Renal cortex interstitium (tissue), 11 donors: ENCODE data around the gene GUSB. TPM values are rescaled to one million over a fixed set of nuclear protein-coding genes. Genes with fewer than 3 reads are reported as not detected.
"Not testable (repeated sequence)": the region's sequence is repeated elsewhere in the genome, so short reads cannot be mapped to it uniquely, and the experiment has no call there.

ENCODE experiments used
- DNase-seq, 11 donors: peaks; one replicate each; pipeline ENCODE4 v3.0.0-alpha.2; 2013; ENCODE audit warnings: low read depth in 9 of 11, low spot score in 4 of 11; ENCODE audit errors: extremely low read depth in 1 of 11
- polyA plus RNA-seq, 3 donors: library from polyadenylated mRNA; unstranded; fragments of 120-200 nt; gene quantifications; one replicate each; pipeline ENCODE4 v1.2.1, GENCODE V29; 2013; ENCODE audit not compliant: insufficient read length in 3 of 3

Gene GUSB
- polyA plus RNA-seq, 3 donors, result 75.3 to 81.7 (median 77.7) TPM

DNA sequence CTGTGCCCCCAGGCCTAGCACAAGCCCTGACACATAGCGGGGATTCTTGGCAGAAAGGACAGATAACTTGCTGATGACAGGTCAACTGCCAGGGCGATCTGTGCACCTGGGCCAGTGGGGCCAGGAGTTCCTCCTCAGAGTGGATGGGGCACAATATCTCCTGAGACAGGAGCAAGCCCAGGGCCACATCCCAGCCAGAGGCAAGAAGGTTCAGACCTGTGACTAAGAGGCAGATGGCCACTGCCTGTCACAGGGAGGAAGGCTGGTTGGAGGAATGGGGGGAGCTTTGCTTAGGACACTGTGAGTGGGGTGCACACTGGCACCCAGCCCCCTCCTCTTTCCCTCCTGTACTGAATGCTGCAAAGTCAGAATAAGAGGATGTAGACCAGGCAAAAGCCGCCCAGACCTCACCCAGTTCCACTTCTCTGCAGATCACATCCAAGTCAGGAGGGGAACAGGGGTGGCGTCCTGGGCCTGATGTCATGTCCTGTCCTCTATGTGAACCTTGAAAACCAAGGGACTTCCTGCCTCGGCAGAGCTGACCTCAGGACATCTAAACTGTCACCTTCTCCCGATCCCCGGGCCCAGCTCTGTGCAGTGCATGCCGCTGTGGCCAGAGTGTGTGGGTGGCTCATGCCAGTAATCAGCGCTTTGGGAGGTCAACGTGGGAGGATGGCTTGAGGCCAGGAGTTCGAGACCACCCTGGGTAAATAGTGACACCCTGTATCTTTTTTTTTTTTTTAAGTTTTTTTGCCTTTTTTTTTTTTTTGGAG lies 1.3 kb downstream of the GUSB start:
- peak in 1 of 11 donors; percentile 24 for DNase-seq

DNA sequence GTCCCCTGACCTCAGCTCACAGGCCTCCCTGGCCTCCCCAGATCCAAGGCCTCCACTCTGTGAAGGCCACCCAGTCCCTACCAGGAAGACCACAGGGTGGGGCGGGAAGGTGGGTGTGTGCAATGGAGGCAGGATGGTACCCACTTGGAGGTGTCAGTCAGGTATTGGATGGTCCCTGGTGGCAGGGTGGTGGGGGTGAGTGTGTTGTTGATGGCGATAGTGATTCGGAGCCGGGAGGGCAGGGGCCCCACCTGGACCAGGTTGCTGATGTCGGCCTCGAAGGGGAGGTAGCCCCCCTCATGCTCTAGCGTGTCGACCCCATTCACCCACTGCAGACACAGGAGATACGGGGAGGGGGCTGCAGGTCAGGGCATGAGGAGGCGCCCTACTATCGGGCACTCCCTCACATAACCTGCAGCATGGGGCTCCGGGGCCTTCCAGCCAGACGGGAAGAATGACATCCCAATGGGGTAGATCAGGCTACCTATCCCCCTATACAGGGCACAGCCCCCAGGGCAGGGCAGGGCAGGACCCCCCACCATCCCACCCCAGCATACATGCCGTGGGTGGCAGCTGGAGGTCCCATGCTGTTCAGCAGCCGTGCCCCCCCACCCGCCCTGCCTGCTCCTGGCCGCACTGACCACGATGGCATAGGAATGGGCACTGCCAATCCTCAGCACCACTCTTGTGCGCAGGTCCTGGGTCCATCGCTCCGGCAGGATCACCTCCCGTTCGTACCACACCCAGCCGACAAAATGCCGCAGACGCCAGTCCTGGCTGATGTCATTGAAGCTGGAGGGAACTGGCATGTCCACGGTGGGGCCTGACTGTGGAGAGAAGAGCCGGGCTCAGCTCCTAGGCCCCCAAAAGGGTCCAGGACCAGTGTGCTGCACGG lies 2.2 kb downstream of the GUSB start:
- no peak for DNase-seq

DNA sequence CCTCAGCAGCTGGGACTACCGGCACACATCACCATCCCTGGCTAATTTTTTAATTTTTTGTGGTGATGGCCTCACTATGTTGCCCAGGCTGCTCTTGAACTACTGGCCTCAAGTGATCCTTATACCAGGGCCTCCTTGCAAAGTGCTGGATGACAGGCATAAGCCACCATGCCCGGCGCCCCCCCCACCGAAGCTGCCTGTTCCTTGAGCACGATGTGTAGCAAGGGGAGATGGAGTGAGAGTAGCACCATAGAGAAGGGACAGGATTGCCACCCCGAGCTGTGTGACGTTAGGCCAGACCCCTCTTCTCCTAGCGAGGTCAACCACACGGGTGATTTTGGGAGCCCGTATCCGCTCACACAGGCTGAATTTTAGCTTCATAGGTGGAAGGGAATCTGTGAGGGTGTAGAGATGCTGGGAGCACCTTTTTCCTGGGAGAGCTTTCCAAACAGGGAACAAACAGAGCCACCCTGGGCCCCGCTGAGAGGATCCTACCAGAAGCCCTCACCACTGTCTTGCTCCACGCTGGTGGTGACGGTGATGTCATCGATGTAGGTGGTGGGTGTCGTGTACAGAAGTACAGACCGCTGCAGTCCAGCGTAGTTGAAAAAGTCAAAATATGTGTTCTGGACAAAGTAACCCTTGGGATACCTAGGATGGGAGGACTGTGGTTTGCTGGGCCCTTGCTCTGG lies 3.0 kb downstream of the GUSB start:
- no peak for DNase-seq

DNA sequence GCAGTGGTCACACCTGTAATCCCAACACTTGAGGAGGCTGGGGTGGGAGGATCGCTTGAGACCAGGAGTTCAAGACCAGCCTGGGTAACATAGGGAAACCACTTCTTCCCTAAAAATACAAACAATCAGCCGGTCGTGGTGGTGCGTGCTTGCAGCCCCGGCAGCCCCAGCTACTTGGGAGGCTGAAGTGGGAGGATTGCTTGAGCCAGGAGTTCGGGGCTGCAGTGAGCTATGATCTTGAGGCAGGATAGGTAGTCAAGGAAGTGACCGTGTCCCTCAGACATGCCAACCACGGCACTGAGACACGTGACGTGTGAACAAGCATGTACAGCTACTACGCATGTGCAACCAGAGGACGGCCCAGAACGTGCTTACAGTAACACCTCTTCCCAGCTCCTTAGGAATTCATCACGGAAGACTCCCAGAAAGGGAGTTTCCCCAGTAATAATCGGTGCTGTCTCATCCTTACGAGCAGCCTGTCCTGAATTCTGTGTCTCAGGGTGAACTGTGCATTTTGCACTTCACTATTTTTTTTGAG lies 5.3 kb downstream of the GUSB start:
- DNase-seq, result no peak

DNA sequence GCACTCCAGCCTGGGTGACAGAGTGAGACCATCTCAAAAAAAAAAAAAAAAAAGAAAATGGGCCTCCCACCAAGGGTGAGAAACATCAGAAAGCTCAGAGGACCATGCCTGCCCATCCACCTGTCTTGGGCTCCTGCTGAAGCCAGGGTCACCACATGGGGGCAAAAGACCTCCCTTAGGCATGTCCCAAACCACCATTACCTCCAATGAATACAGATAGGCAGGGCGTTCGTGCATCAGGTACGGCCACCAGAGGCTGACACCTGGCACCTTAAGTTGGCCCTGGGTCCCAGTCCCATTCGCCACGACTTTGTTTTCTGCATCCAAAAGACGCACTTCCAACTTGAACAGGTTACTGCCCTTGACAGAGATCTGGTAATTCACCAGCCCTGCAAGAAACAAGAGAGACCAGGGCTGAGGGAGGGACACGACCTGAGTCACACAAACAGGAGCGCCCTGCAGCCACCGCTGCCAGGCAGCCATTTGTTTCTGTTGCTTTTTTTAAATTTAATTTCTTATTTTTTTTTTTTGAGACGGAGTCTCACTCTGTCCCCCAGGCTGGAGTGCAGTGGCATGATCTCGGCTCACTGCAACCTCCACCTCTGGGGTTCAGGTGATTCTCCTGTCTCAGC lies 6.1 kb downstream of the GUSB start:
- no peak for DNase-seq

DNA sequence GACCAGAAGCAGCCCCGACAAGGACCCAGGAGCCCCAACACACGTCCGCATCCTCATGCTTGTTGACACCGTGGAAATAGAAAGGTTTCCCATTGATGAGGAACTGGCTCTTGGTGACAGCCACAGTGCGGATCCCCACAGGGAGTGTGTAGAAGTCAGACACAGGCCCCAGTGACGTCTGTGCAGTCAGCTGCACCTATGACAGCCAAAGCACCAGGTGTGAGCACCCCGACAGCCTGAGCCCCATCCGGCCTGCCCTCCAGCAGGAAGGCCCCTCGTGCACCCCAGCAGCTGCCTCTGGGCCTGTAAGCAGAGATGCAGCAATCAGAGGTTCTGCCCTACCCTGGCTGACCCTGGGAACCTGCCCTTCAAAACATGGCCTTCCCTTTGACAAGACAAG lies 7.1 kb downstream of the GUSB start:
- DNase-seq, result no peak

DNA sequence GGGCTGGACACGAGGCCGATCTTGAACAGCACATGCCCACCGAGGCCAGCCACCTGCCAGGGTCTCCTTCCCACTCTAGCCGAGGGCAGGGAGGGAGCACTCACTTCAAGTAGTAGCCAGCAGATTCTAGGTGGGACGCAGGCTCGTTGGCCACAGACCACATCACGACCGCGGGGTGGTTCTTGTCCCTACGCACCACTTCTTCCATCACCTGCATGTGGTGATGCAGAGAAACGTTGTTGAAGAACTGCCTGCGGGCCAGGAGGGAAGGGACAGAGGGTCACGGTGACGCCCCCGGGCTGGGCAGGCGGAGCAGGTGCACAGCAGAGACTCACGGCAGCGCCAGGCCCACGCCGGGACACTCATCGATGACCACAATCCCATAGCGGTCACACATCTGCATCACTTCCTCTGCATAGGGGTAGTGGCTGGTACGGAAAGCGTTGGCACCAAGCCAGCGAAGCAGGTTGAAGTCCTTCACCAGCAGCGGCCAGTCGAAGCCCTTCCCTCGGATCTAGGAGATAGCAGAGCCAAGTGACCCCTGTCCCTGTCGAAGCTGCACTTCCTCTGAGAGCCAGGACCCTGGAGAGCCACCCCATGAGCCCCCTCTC lies 7.7 kb downstream of the GUSB start:
- no peak for DNase-seq

DNA sequence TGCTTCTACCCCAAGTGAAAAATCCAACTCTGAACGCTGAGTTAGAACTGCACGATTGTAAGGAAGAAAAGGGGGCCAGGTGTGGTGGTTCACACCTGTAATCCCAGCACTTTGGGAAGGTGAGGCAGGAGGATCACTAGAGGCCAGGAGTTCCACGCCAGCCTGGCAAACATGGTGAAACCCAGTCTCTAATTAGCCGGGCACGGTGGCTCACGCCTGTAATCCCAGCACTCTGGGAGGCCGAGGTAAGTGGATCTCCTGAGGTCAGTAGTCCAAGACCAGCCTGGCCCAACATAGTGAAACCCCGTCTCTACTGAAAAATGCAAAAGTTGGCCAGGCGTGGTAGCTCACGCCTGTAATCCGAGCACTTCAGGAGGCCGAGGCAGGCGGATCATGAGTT lies 9.0 kb downstream of the GUSB start:
- no peak for DNase-seq

DNA sequence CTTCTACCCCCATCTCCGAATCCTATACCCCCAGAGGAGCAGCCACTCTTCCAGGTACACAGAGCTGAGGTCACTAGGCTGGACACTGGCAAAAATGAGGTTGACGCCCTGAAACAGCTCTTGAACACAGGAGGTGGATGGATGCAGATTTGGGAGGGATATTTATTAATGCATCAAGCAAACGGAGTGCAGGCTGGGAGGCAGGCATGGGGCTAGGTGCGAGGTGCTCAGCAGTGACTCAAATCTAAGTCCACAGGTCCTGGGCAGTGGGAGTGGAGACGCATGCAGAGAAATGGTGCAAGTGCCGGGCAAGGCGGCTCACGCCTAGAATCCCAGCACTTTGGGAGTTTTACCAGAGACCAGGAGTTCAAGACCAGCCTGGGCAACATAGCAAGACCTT lies 11.0 kb downstream of the GUSB start:
- no peak for DNase-seq

DNA sequence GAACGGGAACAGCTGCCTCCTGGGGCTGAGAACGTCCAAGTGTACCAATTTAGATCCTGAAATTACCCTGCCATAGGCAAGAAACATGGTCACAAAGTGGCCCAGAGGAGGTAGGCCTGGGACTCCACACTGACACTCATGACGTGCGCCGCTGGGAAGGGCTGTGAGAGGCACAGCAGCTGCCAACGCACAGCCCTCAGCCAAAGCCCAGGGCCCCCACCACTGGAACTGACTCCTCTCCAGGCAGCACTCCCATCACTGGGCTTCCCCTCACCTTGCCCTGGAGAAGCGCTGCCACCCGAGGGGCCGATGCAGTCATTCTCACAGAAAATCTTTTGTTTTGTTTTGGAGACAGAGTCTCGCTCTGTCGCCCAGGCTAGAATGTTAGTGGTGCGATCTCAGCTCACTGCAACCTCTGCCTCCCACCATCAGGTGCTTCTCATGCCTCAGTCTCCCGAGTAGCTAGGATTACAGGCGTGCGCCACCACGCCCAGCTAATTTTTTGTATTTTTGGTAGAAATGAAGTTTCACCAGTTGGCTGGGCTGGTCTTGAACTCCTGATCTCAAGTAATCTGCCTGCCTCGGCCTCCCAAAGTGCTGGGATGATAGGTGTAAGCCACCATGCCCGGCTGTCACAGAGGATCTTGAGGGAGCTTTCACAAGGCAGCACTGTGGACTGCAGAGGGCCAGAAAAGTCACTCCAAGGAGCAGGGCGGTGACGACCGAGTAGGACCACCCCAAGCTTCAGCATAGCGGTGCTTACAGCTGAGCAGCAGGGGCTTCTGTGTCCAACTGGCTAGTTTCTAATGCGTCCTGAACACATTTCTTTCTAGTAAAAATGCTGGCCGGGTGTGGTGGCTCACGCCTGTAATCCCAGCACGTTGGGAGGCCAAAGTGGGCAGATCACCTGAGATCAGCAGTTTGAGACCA lies 13.5 kb downstream of the GUSB start:
- DNase-seq, result no peak

DNA sequence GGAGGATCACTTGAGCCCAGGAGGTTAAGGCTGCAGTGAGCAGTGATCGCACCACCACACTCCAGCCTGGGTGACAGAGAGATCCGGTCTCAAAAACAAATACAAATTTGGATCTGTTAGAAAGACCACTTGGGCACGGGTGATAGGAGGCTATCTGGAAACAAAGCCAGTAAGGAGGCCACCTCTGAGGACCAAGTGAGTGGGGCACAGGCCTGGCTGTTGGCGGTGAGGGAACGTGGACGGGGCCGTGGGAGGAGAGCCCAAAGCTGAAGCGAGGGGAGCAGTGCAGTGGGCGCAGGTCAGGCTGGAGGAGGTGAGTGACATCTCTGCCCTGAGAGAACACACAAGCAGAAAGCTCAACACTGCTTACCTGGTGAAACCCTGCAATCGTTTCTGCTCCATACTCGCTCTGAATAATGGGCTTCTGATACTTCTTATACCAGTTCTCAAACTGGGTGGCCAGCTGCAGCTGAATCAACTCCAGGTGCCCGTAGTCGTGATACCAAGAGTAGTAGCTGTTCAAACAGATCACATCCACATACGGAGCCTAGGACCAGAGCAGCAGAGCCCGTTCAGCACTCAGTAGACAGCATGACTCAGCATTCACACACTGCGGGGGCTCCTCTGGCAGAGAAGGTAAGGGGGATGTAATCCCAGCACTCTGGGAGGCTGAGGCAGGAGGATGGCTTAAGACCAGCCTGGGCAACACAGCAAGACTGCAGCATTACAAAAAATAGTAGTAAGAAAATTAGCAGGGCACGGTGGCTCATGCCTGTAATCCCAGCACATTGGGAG lies 14.5 kb downstream of the GUSB start:
- no peak for DNase-seq

DNA sequence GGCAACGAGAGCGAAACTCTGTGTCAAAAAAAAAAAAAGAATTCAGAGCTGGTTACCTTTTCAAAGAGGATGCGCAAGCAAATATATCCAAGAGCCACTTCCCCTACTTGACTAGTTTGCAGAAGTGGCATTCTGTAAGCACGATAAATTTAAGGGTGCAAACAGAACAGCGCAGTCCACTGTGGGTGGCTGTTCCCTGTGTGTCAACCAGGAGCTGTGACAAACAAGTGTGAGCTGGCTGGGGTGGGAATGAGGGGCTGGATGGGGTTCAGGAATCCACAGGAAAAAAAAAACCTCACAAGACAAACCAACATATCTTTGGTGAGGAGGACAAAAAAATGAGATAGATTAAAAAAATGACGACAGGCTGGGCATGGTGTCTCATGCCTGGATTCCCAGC lies 15.9 kb downstream of the GUSB start:
- DNase-seq, result no peak

DNA sequence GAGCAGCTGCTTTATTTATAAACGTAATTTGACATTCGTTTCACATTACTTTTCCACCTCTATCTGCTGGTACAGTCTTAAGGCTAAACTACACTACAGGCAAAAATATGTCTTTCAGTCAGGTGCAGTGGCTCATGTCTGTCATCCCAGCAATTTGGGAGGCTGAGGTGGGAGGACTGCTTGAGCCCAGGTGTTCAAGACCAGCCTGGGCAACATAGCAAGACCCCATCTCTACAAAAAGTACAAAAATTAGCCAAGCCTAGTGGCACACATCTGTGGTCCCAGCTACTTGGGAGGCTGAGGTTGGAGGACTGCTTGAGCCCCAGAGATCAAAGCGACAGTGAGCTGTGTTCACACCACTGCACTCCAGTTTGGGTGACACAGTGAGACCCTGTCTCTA lies 17.3 kb downstream of the GUSB start:
- DNase-seq, result not testable (repeated sequence)

DNA sequence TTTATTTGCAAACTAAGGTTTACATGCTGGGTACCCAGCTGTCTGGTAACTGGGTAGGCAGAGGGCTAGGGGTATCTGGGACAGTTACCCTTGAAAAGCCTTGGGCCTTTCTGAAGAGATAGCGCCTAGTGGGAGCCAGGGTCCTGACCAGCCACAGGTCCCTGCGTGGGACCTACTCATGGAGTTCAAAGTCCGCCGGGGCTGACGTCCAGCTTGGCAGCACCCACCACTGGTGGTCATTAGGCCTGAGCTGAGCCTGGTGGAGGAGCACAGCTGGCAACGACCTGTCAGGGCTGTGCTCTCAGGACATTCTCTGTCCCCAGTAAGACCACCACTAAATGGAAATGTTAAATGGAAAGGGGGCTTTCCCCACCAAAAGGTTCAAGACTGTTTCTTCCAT lies 20.0 kb downstream of the GUSB start:
- DNase-seq, result no peak

DNA sequence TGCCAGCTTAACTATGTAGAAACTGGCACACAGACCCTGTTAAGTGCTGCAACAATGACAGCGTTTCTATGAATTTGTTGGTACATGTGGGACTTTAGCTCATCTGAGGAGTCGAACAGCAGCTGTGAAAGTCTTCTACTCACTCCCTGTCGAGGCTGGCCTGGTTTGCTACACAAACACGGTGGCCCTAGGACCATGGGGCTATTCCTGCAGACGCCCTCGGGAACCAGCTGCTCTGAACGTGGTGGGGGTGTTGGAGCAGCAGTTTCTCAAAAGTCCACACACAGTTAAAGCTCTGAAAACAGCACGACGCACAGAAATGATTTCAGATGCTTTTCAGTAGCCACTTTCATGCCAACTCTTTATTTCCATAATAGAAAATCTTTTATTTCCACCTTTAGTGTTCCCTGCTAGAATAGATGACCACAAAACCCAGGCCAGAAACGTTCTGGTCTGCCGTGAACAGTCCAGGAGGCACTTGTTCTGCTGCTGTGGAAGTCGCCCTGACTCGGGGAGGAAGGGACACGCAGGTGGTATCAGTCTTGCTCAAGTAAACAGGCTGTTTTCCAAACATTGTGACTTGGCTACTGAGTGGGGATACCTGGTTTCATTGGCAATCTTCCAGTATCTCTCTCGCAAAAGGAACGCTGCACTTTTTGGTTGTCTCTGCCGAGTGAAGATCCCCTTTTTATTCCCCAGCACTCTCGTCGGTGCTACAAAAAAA lies 21.5 kb downstream of the GUSB start:
- no peak for DNase-seq

DNA sequence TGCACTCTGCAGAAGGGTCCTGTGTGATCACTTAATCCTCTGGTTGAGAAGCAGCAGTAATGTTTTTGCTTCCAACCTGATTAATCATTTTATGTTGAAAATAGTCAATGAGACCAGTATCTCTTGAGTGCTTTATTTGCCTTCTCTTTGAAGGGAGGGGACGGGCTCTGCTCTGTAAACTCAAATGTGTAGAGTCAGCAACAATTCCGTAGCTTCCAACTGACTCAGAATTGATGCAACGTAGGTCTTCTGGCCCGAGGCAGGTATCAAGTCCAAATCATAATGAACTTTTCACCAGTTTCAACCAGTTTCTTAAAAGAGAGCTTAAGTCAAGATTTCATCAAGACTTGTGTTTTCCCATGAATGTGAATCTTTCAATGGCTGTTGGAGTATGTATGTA lies 26.3 kb downstream of the GUSB start:
- no peak for DNase-seq
